Ishikawa (cell line): ENCODE measurements around the gene SIRT3.

Experiments used
- CEBPB ChIP-seq: IDR thresholded peaks from 2 replicates; pipeline ENCODE4 v1.6.1; 2012
- CREB1 ChIP-seq: IDR thresholded peaks from 2 replicates; pipeline ENCODE4 v1.6.1; 2012; ENCODE audit warnings: low read depth
- EP300 ChIP-seq: IDR thresholded peaks from 2 replicates; pipeline ENCODE4 v1.6.1; 2012; ENCODE audit warnings: borderline replicate concordance
- NFIC ChIP-seq: IDR thresholded peaks from 2 replicates; pipeline ENCODE4 v1.6.1; 2012
- RAD21 ChIP-seq: IDR thresholded peaks from 2 replicates; pipeline ENCODE4 v1.6.1; 2012; ENCODE audit warnings: low read depth
- TAF1 ChIP-seq: IDR thresholded peaks from 2 replicates; pipeline ENCODE4 v1.6.1; 2012; ENCODE audit warnings: low read depth, mild to moderate bottlenecking
- TCF12 ChIP-seq: IDR thresholded peaks from 2 replicates; pipeline ENCODE4 v1.6.1; 2012; ENCODE audit warnings: low read depth
- ZBTB7A ChIP-seq: IDR thresholded peaks from 2 replicates; pipeline ENCODE4 v1.6.1; 2012; ENCODE audit warnings: low read depth
- TF ChIP-seq, protein P1 (sequence below): IDR thresholded peaks from 2 replicates; pipeline ENCODE4 v1.6.1; 2012; ENCODE audit warnings: low read depth, mild to moderate bottlenecking
- TF ChIP-seq, protein P2 (sequence below): IDR thresholded peaks from 2 replicates; pipeline ENCODE4 v1.6.1; 2012
- TF ChIP-seq, protein P3 (sequence below): IDR thresholded peaks from 2 replicates; pipeline ENCODE4 v1.6.1; 2012

DNA sequence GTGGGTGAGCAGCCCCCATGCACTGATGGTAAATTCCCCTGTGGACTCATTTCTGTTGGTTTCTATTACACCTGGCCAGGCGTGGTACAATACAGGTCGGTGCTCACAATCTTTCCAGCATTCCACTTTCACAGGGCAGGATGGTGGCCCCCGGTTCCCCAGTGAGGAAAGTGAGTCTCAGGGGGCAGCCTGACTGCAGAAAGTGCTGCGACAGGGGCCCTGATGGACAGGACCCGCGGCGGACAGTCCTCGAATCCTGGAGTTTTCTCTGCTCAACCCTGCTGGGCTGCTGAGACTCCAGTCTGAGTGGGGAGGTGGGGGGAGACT, 49.7 kb upstream of the SIRT3 start:
- TF ChIP-seq RAD21: no peak
- TF ChIP-seq, protein P1, sequence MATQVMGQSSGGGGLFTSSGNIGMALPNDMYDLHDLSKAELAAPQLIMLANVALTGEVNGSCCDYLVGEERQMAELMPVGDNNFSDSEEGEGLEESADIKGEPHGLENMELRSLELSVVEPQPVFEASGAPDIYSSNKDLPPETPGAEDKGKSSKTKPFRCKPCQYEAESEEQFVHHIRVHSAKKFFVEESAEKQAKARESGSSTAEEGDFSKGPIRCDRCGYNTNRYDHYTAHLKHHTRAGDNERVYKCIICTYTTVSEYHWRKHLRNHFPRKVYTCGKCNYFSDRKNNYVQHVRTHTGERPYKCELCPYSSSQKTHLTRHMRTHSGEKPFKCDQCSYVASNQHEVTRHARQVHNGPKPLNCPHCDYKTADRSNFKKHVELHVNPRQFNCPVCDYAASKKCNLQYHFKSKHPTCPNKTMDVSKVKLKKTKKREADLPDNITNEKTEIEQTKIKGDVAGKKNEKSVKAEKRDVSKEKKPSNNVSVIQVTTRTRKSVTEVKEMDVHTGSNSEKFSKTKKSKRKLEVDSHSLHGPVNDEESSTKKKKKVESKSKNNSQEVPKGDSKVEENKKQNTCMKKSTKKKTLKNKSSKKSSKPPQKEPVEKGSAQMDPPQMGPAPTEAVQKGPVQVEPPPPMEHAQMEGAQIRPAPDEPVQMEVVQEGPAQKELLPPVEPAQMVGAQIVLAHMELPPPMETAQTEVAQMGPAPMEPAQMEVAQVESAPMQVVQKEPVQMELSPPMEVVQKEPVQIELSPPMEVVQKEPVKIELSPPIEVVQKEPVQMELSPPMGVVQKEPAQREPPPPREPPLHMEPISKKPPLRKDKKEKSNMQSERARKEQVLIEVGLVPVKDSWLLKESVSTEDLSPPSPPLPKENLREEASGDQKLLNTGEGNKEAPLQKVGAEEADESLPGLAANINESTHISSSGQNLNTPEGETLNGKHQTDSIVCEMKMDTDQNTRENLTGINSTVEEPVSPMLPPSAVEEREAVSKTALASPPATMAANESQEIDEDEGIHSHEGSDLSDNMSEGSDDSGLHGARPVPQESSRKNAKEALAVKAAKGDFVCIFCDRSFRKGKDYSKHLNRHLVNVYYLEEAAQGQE: no peak
- no peak for TF ChIP-seq NFIC
- TF ChIP-seq EP300: no peak
- TF ChIP-seq, protein P2, sequence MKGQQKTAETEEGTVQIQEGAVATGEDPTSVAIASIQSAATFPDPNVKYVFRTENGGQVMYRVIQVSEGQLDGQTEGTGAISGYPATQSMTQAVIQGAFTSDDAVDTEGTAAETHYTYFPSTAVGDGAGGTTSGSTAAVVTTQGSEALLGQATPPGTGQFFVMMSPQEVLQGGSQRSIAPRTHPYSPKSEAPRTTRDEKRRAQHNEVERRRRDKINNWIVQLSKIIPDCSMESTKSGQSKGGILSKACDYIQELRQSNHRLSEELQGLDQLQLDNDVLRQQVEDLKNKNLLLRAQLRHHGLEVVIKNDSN: no peak
- no peak for TF ChIP-seq TAF1
- TF ChIP-seq, protein P3, sequence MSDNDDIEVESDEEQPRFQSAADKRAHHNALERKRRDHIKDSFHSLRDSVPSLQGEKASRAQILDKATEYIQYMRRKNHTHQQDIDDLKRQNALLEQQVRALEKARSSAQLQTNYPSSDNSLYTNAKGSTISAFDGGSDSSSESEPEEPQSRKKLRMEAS: no peak
- no peak for TF ChIP-seq ZBTB7A
- no peak for TF ChIP-seq CEBPB
- no peak for TF ChIP-seq CREB1
- no peak for TF ChIP-seq TCF12
